WTC11 (cell line): ENCODE results near the gene SYTL4. TPM values are rescaled to one million over a fixed set of nuclear protein-coding genes. Genes with fewer than 3 reads are reported as not detected.

Source experiments
- ATAC-seq: fragments of 200-7000 bp; cut with Tn5 transposase; 2 replicates; pipeline ENCODE4 v1.10.0; 2021; ENCODE audit warnings: mild to moderate bottlenecking, moderate library complexity
- CTCF ChIA-PET: fragments of 300-600 bp; sonication (Branson Sonifier 250); formaldehyde crosslinking; loops from one replicate; lab custom pipeline; 2021; ENCODE audit warnings: antibody characterized with exemption; lab: Charles Lee
- POLR2A ChIA-PET: fragments of 350-600 bp; sonication (Branson Sonifier 250); formaldehyde crosslinking; loops from one replicate; lab custom pipeline; 2021; ENCODE audit warnings: antibody characterized with exemption; lab: Charles Lee
- DNase-seq: peaks from one replicate; pipeline ENCODE4 v3.0.0; 2021; ENCODE audit warnings: low spot score
- H3K27ac Mint-ChIP-seq: 2 replicates; pipeline ENCODE4 v1.8.0; 2021; ENCODE audit warnings: mixed read lengths
- H3K27me3 Mint-ChIP-seq: 2 replicates; pipeline ENCODE4 v1.8.0; 2021; ENCODE audit warnings: low read depth, mild to moderate bottlenecking, moderate library complexity, mixed read lengths
- H3K36me3 Mint-ChIP-seq: 2 replicates; pipeline ENCODE4 v1.8.0; 2021; ENCODE audit warnings: mixed read lengths
- H3K4me1 Mint-ChIP-seq: 2 replicates; pipeline ENCODE4 v1.8.0; 2022; ENCODE audit warnings: mixed read lengths
- H3K4me3 Mint-ChIP-seq: 2 replicates; pipeline ENCODE4 v1.8.0; 2021; ENCODE audit warnings: mild to moderate bottlenecking, moderate library complexity, mixed read lengths
- H3K9me3 Mint-ChIP-seq: 2 replicates; pipeline ENCODE4 v1.8.0; 2021; ENCODE audit warnings: mixed read lengths
- ATF1 ChIP-seq: sonication (generic); formaldehyde crosslinking; IDR thresholded peaks from 2 replicates; pipeline ENCODE4 v1.8.1; 2023; ENCODE audit warnings: mild to moderate bottlenecking, moderate library complexity, missing genetic modification reagents
- CREM ChIP-seq: sonication (generic); formaldehyde crosslinking; IDR thresholded peaks from 2 replicates; pipeline ENCODE4 v1.8.1; 2022; ENCODE audit warnings: mild to moderate bottlenecking, missing genetic modification reagents, moderate library complexity
- EMX1 ChIP-seq: fragments of 250-450 bp; sonication (Bioruptor Pico); IDR thresholded peaks from 2 replicates; pipeline ENCODE4 v1.8.0; 2021; ENCODE audit warnings: mild to moderate bottlenecking
- ESRRA ChIP-seq: sonication (generic); formaldehyde crosslinking; IDR thresholded peaks from 2 replicates; pipeline ENCODE4 v1.8.1; 2022; ENCODE audit warnings: mild to moderate bottlenecking, missing genetic modification reagents, borderline replicate concordance
- FOXP1 ChIP-seq: sonication (generic); formaldehyde crosslinking; IDR thresholded peaks from 2 replicates; pipeline ENCODE4 v1.8.0; 2022; ENCODE audit warnings: missing genetic modification reagents, mild to moderate bottlenecking, moderate library complexity, borderline replicate concordance
- GRHL2 ChIP-seq: fragments of 250-450 bp; sonication (Bioruptor Pico); IDR thresholded peaks from 2 replicates; pipeline ENCODE4 v1.8.0; 2022; ENCODE audit warnings: mild to moderate bottlenecking, moderate library complexity; ENCODE audit not compliant: insufficient replicate concordance, severe bottlenecking
- HMGA2 ChIP-seq: fragments of 250-450 bp; sonication (Bioruptor Pico); IDR thresholded peaks from 2 replicates; pipeline ENCODE4 v1.4.0; 2021; ENCODE audit warnings: mild to moderate bottlenecking, moderate library complexity
- IRF2 ChIP-seq: sonication (generic); formaldehyde crosslinking; IDR thresholded peaks from 2 replicates; pipeline ENCODE4 v1.8.0; 2022; ENCODE audit warnings: low read depth, missing genetic modification reagents, borderline replicate concordance
- MYBL2 ChIP-seq: sonication (generic); formaldehyde crosslinking; IDR thresholded peaks from 2 replicates; pipeline ENCODE4 v1.8.1; 2023; ENCODE audit warnings: mild to moderate bottlenecking, moderate library complexity, missing genetic modification reagents
- SP1 ChIP-seq: sonication (generic); formaldehyde crosslinking; conservative IDR thresholded peaks from 2 replicates; pipeline ENCODE4 v1.8.1; 2022; ENCODE audit warnings: missing genetic modification reagents
- TEAD4 ChIP-seq: sonication (generic); formaldehyde crosslinking; IDR thresholded peaks from 2 replicates; pipeline ENCODE4 v1.8.0; 2022; ENCODE audit warnings: mild to moderate bottlenecking, missing genetic modification reagents
- TP53 ChIP-seq: sonication (generic); formaldehyde crosslinking; IDR thresholded peaks from 2 replicates; pipeline ENCODE4 v1.8.1; 2023; ENCODE audit warnings: mild to moderate bottlenecking, missing genetic modification reagents
- ZBTB21 ChIP-seq: sonication (generic); formaldehyde crosslinking; IDR thresholded peaks from 2 replicates; pipeline ENCODE4 v1.8.1; 2023; ENCODE audit warnings: mild to moderate bottlenecking, missing genetic modification reagents, borderline replicate concordance
- ZNF138 ChIP-seq: sonication (generic); formaldehyde crosslinking; conservative IDR thresholded peaks from 2 replicates; pipeline ENCODE4 v1.8.1; 2022; ENCODE audit warnings: mild to moderate bottlenecking, moderate library complexity, missing genetic modification reagents
- ZNF263 ChIP-seq: sonication (generic); formaldehyde crosslinking; IDR thresholded peaks from 2 replicates; pipeline ENCODE4 v1.8.1; 2022; ENCODE audit warnings: low read depth, mild to moderate bottlenecking, moderate library complexity, missing genetic modification reagents
- ZNF423 ChIP-seq: fragments of 250-450 bp; sonication (Bioruptor Pico); IDR thresholded peaks from 2 replicates; pipeline ENCODE4 v2.1.2; 2022; ENCODE audit warnings: mild to moderate bottlenecking, moderate library complexity
- total RNA-seq: library from RNA; stranded (reverse); gene quantifications from 3 replicates; pipeline ENCODE4 v1.2.3, GENCODE V29; 2021
- TF ChIP-seq, protein P1 (sequence below): sonication (generic); formaldehyde crosslinking; IDR thresholded peaks from 2 replicates; pipeline ENCODE4 v1.8.1; 2022; ENCODE audit warnings: low read depth, mild to moderate bottlenecking, moderate library complexity, missing genetic modification reagents, borderline replicate concordance
- TF ChIP-seq, protein P2 (sequence below): sonication (generic); formaldehyde crosslinking; conservative IDR thresholded peaks from 2 replicates; pipeline ENCODE4 v1.8.1; 2022; ENCODE audit warnings: mild to moderate bottlenecking, missing genetic modification reagents
- TF ChIP-seq, protein P3 (sequence below): sonication (generic); formaldehyde crosslinking; IDR thresholded peaks from 2 replicates; pipeline ENCODE4 v1.8.1; 2023; ENCODE audit warnings: mild to moderate bottlenecking, moderate library complexity, missing genetic modification reagents
- TF ChIP-seq, protein P4 (sequence below): fragments of 250-450 bp; sonication (Bioruptor Pico); IDR thresholded peaks from 2 replicates; pipeline ENCODE4 v1.9.0; 2021; ENCODE audit warnings: mild to moderate bottlenecking
- TF ChIP-seq, protein P5 (sequence below): sonication (generic); formaldehyde crosslinking; IDR thresholded peaks from 2 replicates; pipeline ENCODE4 v1.8.0; 2022; ENCODE audit warnings: mild to moderate bottlenecking, missing genetic modification reagents
- TF ChIP-seq, protein P6 (sequence below): fragments of 250-450 bp; sonication (Bioruptor Pico); IDR thresholded peaks from 2 replicates; pipeline ENCODE4 v2.1.2; 2022; ENCODE audit warnings: mild to moderate bottlenecking, moderate library complexity
- TF ChIP-seq, protein P7 (sequence below): sonication (generic); formaldehyde crosslinking; IDR thresholded peaks from 2 replicates; pipeline ENCODE4 v1.8.1; 2022; ENCODE audit warnings: low read depth, missing genetic modification reagents, borderline replicate concordance
- TF ChIP-seq, protein P8 (sequence below): fragments of 250-450 bp; sonication (Bioruptor Pico); IDR thresholded peaks from 2 replicates; pipeline ENCODE4 v1.9.0; 2021; ENCODE audit warnings: moderate library complexity, mild to moderate bottlenecking, inconsistent platforms, borderline replicate concordance

The SYTL4 gene
- total RNA-seq, 1 experiment from 2014 or later, result 0.31 TPM

DNA sequence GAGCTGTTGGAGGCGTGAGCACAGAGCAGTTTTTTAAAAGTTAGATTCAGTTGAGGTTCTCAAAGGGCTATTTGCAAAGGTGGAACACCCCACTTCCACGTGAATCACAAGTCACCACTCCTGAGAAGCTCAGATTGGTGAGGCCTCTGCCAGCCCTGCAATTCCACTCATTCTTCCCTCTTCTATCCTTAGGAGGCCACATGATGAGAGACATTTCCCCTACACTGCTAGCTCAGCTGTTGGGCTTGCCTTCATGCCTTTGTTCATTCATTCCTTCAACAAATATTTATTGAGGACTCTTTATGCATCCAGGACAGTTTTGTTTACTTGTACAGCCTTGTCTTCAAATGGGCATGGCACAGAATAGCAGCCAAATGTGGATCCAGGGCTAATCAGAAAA, 84.2 kb downstream of the SYTL4 start:
- CTCF ChIA-PET, result interaction anchor here (1.7 to 3.8 kb wide), 2 partner anchors 11 to 121 kb away, joined by 6 to 14 read pairs; partner anchors contain the start of gene TSPAN6
- POLR2A ChIA-PET, result no interaction called here
- Mint-ChIP-seq H3K9me3 (no peaks in the 10 kb centered on the region), H3K4me3 (no peak overlapping the region), H3K27ac (no peak overlapping the region), H3K27me3 (peaks cover 3% of the 10 kb centered on the region), H3K36me3 (no peaks in the 10 kb centered on the region), H3K4me1 (peaks cover 38% of the 10 kb centered on the region)
- ATAC-seq (no peak), DNase-seq (no peak)
- TF ChIP-seq SP1 (CRISPR knock-in tag) (no peak), FOXP1 (CRISPR knock-in tag) (no peak), CREM (CRISPR knock-in tag) (no peak), GRHL2 (CRISPR knock-in tag) (no peak), ESRRA (CRISPR knock-in tag) (no peak), TEAD4 (CRISPR knock-in tag) (no peak), ZNF138 (no peak), ZBTB21 (CRISPR knock-in tag) (no peak), TP53 (CRISPR knock-in tag) (no peak)
- TF ChIP-seq, protein P1, sequence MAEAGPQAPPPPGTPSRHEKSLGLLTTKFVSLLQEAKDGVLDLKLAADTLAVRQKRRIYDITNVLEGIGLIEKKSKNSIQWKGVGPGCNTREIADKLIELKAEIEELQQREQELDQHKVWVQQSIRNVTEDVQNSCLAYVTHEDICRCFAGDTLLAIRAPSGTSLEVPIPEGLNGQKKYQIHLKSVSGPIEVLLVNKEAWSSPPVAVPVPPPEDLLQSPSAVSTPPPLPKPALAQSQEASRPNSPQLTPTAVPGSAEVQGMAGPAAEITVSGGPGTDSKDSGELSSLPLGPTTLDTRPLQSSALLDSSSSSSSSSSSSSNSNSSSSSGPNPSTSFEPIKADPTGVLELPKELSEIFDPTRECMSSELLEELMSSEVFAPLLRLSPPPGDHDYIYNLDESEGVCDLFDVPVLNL, result no peak
- TF ChIP-seq, protein P2, sequence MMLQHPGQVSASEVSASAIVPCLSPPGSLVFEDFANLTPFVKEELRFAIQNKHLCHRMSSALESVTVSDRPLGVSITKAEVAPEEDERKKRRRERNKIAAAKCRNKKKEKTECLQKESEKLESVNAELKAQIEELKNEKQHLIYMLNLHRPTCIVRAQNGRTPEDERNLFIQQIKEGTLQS, result no peak
- TF ChIP-seq, protein P3, sequence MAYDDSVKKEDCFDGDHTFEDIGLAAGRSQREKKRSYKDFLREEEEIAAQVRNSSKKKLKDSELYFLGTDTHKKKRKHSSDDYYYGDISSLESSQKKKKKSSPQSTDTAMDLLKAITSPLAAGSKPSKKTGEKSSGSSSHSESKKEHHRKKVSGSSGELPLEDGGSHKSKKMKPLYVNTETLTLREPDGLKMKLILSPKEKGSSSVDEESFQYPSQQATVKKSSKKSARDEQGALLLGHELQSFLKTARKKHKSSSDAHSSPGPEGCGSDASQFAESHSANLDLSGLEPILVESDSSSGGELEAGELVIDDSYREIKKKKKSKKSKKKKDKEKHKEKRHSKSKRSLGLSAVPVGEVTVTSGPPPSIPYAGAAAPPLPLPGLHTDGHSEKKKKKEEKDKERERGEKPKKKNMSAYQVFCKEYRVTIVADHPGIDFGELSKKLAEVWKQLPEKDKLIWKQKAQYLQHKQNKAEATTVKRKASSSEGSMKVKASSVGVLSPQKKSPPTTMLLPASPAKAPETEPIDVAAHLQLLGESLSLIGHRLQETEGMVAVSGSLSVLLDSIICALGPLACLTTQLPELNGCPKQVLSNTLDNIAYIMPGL (CRISPR knock-in tag), result no peak
- TF ChIP-seq, protein P4, sequence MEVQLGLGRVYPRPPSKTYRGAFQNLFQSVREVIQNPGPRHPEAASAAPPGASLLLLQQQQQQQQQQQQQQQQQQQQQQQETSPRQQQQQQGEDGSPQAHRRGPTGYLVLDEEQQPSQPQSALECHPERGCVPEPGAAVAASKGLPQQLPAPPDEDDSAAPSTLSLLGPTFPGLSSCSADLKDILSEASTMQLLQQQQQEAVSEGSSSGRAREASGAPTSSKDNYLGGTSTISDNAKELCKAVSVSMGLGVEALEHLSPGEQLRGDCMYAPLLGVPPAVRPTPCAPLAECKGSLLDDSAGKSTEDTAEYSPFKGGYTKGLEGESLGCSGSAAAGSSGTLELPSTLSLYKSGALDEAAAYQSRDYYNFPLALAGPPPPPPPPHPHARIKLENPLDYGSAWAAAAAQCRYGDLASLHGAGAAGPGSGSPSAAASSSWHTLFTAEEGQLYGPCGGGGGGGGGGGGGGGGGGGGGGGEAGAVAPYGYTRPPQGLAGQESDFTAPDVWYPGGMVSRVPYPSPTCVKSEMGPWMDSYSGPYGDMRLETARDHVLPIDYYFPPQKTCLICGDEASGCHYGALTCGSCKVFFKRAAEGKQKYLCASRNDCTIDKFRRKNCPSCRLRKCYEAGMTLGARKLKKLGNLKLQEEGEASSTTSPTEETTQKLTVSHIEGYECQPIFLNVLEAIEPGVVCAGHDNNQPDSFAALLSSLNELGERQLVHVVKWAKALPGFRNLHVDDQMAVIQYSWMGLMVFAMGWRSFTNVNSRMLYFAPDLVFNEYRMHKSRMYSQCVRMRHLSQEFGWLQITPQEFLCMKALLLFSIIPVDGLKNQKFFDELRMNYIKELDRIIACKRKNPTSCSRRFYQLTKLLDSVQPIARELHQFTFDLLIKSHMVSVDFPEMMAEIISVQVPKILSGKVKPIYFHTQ (CRISPR knock-in tag), result no peak

DNA sequence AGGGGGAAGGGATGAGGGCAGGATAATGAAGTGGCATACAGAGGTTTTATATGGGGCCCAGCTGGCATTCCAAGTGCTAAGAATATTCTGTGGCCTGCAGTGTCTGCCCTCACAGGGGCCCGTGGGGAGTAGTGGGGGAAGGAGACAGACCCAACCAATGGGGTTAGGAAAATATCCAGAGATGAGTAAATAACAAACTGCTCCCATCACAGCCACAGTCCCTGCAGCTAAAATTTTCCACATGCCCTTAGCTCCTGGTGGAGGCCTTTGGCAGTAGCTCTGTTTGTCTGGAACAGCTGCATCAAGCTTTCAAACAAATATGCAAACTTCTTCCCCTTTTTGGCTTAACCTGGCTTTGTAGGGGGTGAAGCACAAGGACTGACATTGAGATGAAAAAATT, 84.8 kb downstream of the SYTL4 start:
- no peak for DNase-seq
- Mint-ChIP-seq H3K36me3 (no peaks in the 10 kb centered on the region), H3K4me3 (no peak overlapping the region), H3K4me1 (peaks cover 45% of the 10 kb centered on the region), H3K27me3 (peaks cover 3% of the 10 kb centered on the region), H3K27ac (no peak overlapping the region), H3K9me3 (no peaks in the 10 kb centered on the region)
- ChIA-PET CTCF (interaction anchor here (1.7 to 3.8 kb wide), 2 partner anchors 10 to 122 kb away, joined by 6 to 14 read pairs; partner anchors contain the start of gene TSPAN6), POLR2A (no interaction called here)
- no peak for ATAC-seq
- TF ChIP-seq, protein P5, sequence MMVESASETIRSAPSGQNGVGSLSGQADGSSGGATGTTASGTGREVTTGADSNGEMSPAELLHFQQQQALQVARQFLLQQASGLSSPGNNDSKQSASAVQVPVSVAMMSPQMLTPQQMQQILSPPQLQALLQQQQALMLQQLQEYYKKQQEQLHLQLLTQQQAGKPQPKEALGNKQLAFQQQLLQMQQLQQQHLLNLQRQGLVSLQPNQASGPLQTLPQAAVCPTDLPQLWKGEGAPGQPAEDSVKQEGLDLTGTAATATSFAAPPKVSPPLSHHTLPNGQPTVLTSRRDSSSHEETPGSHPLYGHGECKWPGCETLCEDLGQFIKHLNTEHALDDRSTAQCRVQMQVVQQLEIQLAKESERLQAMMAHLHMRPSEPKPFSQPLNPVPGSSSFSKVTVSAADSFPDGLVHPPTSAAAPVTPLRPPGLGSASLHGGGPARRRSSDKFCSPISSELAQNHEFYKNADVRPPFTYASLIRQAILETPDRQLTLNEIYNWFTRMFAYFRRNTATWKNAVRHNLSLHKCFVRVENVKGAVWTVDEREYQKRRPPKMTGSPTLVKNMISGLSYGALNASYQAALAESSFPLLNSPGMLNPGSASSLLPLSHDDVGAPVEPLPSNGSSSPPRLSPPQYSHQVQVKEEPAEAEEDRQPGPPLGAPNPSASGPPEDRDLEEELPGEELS (CRISPR knock-in tag), result no peak
- TF ChIP-seq, protein P6, sequence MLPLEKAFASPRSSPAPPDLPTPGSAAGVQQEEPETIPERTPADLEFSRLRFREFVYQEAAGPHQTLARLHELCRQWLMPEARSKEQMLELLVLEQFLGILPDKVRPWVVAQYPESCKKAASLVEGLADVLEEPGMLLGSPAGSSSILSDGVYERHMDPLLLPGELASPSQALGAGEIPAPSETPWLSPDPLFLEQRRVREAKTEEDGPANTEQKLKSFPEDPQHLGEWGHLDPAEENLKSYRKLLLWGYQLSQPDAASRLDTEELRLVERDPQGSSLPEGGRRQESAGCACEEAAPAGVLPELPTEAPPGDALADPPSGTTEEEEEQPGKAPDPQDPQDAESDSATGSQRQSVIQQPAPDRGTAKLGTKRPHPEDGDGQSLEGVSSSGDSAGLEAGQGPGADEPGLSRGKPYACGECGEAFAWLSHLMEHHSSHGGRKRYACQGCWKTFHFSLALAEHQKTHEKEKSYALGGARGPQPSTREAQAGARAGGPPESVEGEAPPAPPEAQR (CRISPR knock-in tag), result no peak
- TF ChIP-seq MYBL2 (CRISPR knock-in tag) (no peak), IRF2 (CRISPR knock-in tag) (no peak), EMX1 (CRISPR knock-in tag) (no peak), GRHL2 (CRISPR knock-in tag) (no peak), ATF1 (CRISPR knock-in tag) (no peak), ZNF423 (no peak), ZNF263 (CRISPR knock-in tag) (no peak), HMGA2 (CRISPR knock-in tag) (no peak), SP1 (CRISPR knock-in tag) (no peak)
- TF ChIP-seq, protein P7, sequence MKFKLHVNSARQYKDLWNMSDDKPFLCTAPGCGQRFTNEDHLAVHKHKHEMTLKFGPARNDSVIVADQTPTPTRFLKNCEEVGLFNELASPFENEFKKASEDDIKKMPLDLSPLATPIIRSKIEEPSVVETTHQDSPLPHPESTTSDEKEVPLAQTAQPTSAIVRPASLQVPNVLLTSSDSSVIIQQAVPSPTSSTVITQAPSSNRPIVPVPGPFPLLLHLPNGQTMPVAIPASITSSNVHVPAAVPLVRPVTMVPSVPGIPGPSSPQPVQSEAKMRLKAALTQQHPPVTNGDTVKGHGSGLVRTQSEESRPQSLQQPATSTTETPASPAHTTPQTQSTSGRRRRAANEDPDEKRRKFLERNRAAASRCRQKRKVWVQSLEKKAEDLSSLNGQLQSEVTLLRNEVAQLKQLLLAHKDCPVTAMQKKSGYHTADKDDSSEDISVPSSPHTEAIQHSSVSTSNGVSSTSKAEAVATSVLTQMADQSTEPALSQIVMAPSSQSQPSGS (CRISPR knock-in tag), result no peak
- TF ChIP-seq, protein P8, sequence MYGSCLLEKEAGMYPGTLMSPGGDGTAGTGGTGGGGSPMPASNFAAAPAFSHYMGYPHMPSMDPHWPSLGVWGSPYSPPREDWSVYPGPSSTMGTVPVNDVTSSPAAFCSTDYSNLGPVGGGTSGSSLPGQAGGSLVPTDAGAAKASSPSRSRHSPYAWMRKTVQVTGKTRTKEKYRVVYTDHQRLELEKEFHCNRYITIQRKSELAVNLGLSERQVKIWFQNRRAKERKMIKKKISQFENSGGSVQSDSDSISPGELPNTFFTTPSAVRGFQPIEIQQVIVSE (CRISPR knock-in tag), result no peak
